ENCODE data around the gene SMC6.

The SMC6 gene

GRCh38 chr2:17753803-17754663 lies at the start of gene SMC6, which contains the start of gene GEN1:
Gene SMC6 (minus strand): TSS chr2:17753810. CDS start chr2:17745946, 7,864 bp downstream.
Gene GEN1 (plus strand): TSS chr2:17754138. CDS start chr2:17759944, 5,806 bp downstream.
- DNase-seq (ENCODE audit: low spot score) = peak; percentile 100

- DNase-seq (ENCODE audit: low spot score) = no peak
Observed at GRCh38 chr2:17800693-17801458, 47.3 kb upstream of the SMC6 start.

GRCh38 chr2:17800219-17800618 lies 46.6 kb upstream of the SMC6 start:
- DNase-seq (ENCODE audit: low spot score) = no peak

GRCh38 chr2:17799301-17800120 lies 45.9 kb upstream of the SMC6 start:
- no peak for DNase-seq (ENCODE audit: low spot score)

- DNase-seq (ENCODE audit: low spot score) = no peak
Observed at GRCh38 chr2:17798338-17798737, 44.7 kb upstream of the SMC6 start.

GRCh38 chr2:17795309-17795708 lies 41.7 kb upstream of the SMC6 start:
- DNase-seq (ENCODE audit: low spot score) = no peak

GRCh38 chr2:17793803-17794354 lies 40.3 kb upstream of the SMC6 start:
- no peak for DNase-seq (ENCODE audit: low spot score)

- no peak for DNase-seq (ENCODE audit: low spot score)
Observed at GRCh38 chr2:17793296-17793695, 39.7 kb upstream of the SMC6 start.

- DNase-seq (ENCODE audit: low spot score) = no peak
Observed at GRCh38 chr2:17792515-17792914, 38.9 kb upstream of the SMC6 start.

- no peak for DNase-seq (ENCODE audit: low spot score)
Observed at GRCh38 chr2:17791817-17792130, 38.2 kb upstream of the SMC6 start.

- peak; percentile 22 for DNase-seq (ENCODE audit: low spot score)
Observed at GRCh38 chr2:17791121-17791816, 37.7 kb upstream of the SMC6 start.

- no peak for DNase-seq (ENCODE audit: low spot score)
Observed at GRCh38 chr2:17790536-17790935, 36.9 kb upstream of the SMC6 start.

- no peak for DNase-seq (ENCODE audit: low spot score)
Observed at GRCh38 chr2:17788773-17789172, 35.2 kb upstream of the SMC6 start.

- no peak for DNase-seq (ENCODE audit: low spot score)
Observed at GRCh38 chr2:17786727-17787126, 33.1 kb upstream of the SMC6 start.

GRCh38 chr2:17781482-17781881 lies 27.9 kb upstream of the SMC6 start:
- no peak for DNase-seq (ENCODE audit: low spot score)

GRCh38 chr2:17780546-17780945 lies 26.9 kb upstream of the SMC6 start:
- no peak for DNase-seq (ENCODE audit: low spot score)

GRCh38 chr2:17772532-17772931 lies 18.9 kb upstream of the SMC6 start:
- no peak for DNase-seq (ENCODE audit: low spot score)

GRCh38 chr2:17771956-17772355 lies 18.3 kb upstream of the SMC6 start:
- no peak for DNase-seq (ENCODE audit: low spot score)

- DNase-seq (ENCODE audit: low spot score) = no peak
Observed at GRCh38 chr2:17768894-17769293, 15.3 kb upstream of the SMC6 start.

- no peak for DNase-seq (ENCODE audit: low spot score)
Observed at GRCh38 chr2:17765398-17765797, 11.8 kb upstream of the SMC6 start.

GRCh38 chr2:17763641-17764333 lies 10.2 kb upstream of the SMC6 start:
- DNase-seq (ENCODE audit: low spot score) = no peak
